Stomach (tissue), 4 donors: ENCODE results near the gene PHF21A.

ENCODE experiments used
- CTCF ChIP-seq, 7 experiments: fragments of 450-650 bp in 4 of 7; fragments of 200-600 bp in 3 of 7; sonication (generic) in 3 of 7; IDR thresholded peaks; one replicate each; pipeline ENCODE4 v1.5.1; 2016 to 2019; ENCODE audit warnings: antibody characterized with exemption in 7 of 7, control low read depth in 2 of 7, mild to moderate bottlenecking in 1 of 7
- POLR2AphosphoS5 ChIP-seq, 3 donors: sonication (generic); formaldehyde crosslinking; IDR thresholded peaks; one replicate each; pipeline ENCODE4 v1.6.1; 2016; ENCODE audit warnings: antibody characterized with exemption in 3 of 3

GRCh38 chr11:46075168-46075567 is 46.1 kb downstream of the PHF21A start:
- TF ChIP-seq CTCF (IDR thresholded peaks at IDR 0.05) (no peak), POLR2AphosphoS5 (IDR thresholded peaks at IDR 0.05) (peak in 1 of 3 donors; percentile 40)
